Ascending aorta (tissue), 2 donors: ENCODE results near the gene PRKG2. TPM values are rescaled to one million over a fixed set of nuclear protein-coding genes. Genes with fewer than 3 reads are reported as not detected.
A peak's percentile ranks its signal among the peaks of the same experiment; 100 is the strongest.

Source experiments
- DNase-seq, 2 donors: peaks; one replicate each; pipeline ENCODE4 v3.0.0-alpha.2; 2019; ENCODE audit warnings: low spot score in 2 of 2
- H3K27ac ChIP-seq, 2 donors: fragments of 200-600 bp; sonication (generic); one replicate each; pipeline ENCODE4 v1.5.1; 2016 to 2017; ENCODE audit warnings: mild to moderate bottlenecking in 1 of 2
- H3K27me3 ChIP-seq: fragments of 200-600 bp; sonication (generic); one replicate; pipeline ENCODE4 v1.5.1; 2017
- H3K36me3 ChIP-seq, 2 donors: fragments of 200-600 bp; sonication (generic); one replicate each; pipeline ENCODE4 v1.5.1; 2016
- H3K4me1 ChIP-seq, 2 donors: fragments of 200-600 bp; sonication (generic); one replicate each; pipeline ENCODE4 v1.5.1; 2016 to 2017; ENCODE audit warnings: mild to moderate bottlenecking in 1 of 2
- H3K4me3 ChIP-seq, 2 donors: fragments of 200-600 bp; sonication (generic); one replicate each; pipeline ENCODE4 v1.5.1; 2016 to 2017; ENCODE audit warnings: mild to moderate bottlenecking in 1 of 2
- H3K9me3 ChIP-seq, 2 donors: fragments of 200-600 bp; sonication (generic); one replicate each; pipeline ENCODE4 v1.5.1; 2016
- CTCF ChIP-seq, 3 experiments: fragments of 200-600 bp in 2 of 3; fragments of 450-650 bp in 1 of 3; sonication (generic) in 2 of 3; IDR thresholded peaks; one replicate each; pipeline ENCODE4 v1.5.1; 2016 to 2019; ENCODE audit warnings: antibody characterized with exemption in 3 of 3, mild to moderate bottlenecking in 1 of 3, moderate library complexity in 1 of 3
- intact Hi-C: fragments of 100-400 bp; cut with DNase I; formaldehyde crosslinking; loops from one replicate; pipeline ENCODE4 v1.15.1; 2023
- total RNA-seq: library from RNA; depleted of rRNA; stranded (reverse); fragments of >200 nt; gene quantifications from one replicate; pipeline ENCODE4 v1.1.0, GENCODE V29; 2016

The PRKG2 gene
- total RNA-seq, 1 donor from 2014 or later = not detected

DNA sequence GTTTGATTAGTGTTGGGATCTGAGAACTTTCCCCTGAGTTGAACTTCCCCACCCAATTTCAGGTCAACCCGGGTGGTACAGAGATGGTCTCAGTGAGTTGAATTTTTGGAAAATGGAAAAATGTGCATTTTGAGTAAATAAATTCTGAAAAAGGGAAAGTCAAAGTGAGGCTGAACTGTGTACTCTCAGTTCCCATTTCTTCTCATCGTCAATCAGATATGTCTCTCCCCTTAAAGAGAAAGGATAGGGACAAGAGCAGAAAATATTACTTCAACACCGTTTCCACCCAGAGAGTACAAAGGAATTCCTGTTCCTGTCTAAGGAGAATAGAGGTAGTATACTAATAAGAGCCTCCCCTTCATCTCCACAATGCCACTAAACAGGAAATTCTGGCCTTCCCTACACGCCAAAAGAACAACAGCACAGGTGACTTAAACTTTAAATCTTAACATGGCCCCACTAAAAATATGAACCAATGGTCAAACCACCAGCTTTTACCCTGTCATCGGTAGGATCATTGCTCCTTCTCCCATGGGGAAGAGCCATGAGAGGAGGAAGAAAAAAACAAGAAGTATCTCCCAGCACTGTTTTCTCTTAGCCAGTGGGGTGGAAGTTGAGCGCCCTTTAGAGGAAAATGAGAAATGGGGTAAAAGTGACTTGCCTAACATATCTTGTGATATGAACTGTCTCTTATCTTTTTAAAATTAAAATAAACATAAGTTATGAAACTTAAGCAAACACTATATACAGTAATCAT, 154.3 kb downstream of the PRKG2 start:
- intact Hi-C loops = no loop called here
- no peak for DNase-seq
- Histone ChIP-seq H3K9me3 (no peaks in the 10 kb centered on the region), H3K36me3 (no peaks in the 10 kb centered on the region), H3K27ac (no peak overlapping the region), H3K4me3 (no peak overlapping the region), H3K4me1 (no peaks in the 10 kb centered on the region), H3K27me3 (no peaks in the 10 kb centered on the region)
- TF ChIP-seq CTCF (IDR thresholded peaks at IDR 0.05) = no peak

- intact Hi-C loops = loop anchor here (10.0 kb wide), 1 partner anchor 694 kb away; no protein-coding TSS in a partner anchor
- Histone ChIP-seq H3K4me3 (no peak overlapping the region), H3K36me3 (no peaks in the 10 kb centered on the region), H3K27me3 (no peaks in the 10 kb centered on the region), H3K4me1 (no peaks in the 10 kb centered on the region), H3K27ac (no peak overlapping the region), H3K9me3 (no peaks in the 10 kb centered on the region)
- TF ChIP-seq CTCF (IDR thresholded peaks at IDR 0.05) = no peak
- no peak for DNase-seq
Measured at GRCh38 chr4:81058621-81059020, 156.4 kb downstream of the PRKG2 start.

GRCh38 chr4:81052119-81053068, 162.6 kb downstream of the PRKG2 start:
- H3K4me1 ChIP-seq = no peaks in the 10 kb centered on the region
- intact Hi-C loops = loop anchor here (10.0 kb wide), 1 partner anchor 688 kb away; no protein-coding TSS in a partner anchor
- H3K27me3 ChIP-seq = no peaks in the 10 kb centered on the region
- TF ChIP-seq CTCF (IDR thresholded peaks at IDR 0.05) = peak in 1 of 3 experiments; percentile 36
- no peak overlapping the region for H3K4me3 ChIP-seq
- H3K36me3 ChIP-seq = no peaks in the 10 kb centered on the region
- H3K27ac ChIP-seq = no peak overlapping the region
- H3K9me3 ChIP-seq = no peaks in the 10 kb centered on the region
- DNase-seq = no peak

DNA sequence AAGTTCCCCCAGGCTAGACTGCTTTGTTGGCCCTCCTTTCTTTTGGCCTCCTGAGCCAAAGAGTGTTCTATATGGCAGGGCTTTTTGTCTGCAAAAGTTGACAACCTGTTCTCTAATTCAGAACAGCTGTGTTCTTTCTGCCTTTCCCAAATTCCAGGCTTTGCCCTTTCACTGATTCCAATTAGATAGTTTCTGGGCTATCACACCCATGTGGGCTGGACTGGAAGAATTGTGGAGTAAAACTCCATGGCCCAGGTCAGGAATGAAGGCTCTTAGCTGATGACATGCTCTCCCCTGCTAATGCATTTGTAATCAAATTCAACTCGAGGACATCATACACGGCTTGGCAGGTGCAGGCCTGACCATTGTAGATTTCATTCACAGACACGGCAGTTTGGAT, 165.1 kb downstream of the PRKG2 start:
- no peak overlapping the region for H3K27ac ChIP-seq
- intact Hi-C loops = loop anchor here (10.0 kb wide), 1 partner anchor 685 kb away; no protein-coding TSS in a partner anchor
- H3K27me3 ChIP-seq = no peaks in the 10 kb centered on the region
- no peaks in the 10 kb centered on the region for H3K9me3 ChIP-seq
- TF ChIP-seq CTCF (IDR thresholded peaks at IDR 0.05) = no peak
- H3K4me3 ChIP-seq = no peak overlapping the region
- no peak for DNase-seq
- H3K36me3 ChIP-seq = no peaks in the 10 kb centered on the region
- H3K4me1 ChIP-seq = no peaks in the 10 kb centered on the region

DNA sequence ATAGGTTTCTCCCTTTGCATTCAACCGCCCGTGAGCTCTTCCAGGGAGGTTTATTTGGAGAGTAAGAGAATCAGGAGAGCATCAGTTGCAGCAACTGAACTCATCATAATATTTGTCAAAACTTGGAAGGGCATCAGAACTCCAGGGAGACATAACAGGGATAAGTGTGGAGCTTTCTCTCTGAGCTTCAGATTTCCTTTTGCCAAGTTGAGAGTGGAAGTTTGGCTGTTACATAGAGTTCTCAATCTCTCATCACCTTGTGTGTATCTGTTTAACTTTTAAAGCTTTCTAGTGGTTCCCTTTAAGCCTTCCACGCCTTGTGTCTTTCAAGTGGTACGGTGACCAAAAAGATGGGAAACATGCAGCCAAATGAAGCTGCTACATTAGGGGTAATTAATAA, 165.7 kb downstream of the PRKG2 start:
- no peak overlapping the region for H3K27ac ChIP-seq

More for the DNA sequence above, 165.7 kb downstream of the PRKG2 start:
- intact Hi-C loops = no loop called here
- no peaks in the 10 kb centered on the region for H3K4me1 ChIP-seq
- no peaks in the 10 kb centered on the region for H3K9me3 ChIP-seq
- H3K27me3 ChIP-seq = no peaks in the 10 kb centered on the region
- no peaks in the 10 kb centered on the region for H3K36me3 ChIP-seq
- no peak for DNase-seq
- no peak for TF ChIP-seq CTCF (IDR thresholded peaks at IDR 0.05)
- H3K4me3 ChIP-seq = no peak overlapping the region
